ENCODE results near the gene DXO.
"Not testable (repeated sequence)": the region's sequence is repeated elsewhere in the genome, so short reads cannot be mapped to it uniquely, and the experiment has no call there.

Gene DXO

DNA sequence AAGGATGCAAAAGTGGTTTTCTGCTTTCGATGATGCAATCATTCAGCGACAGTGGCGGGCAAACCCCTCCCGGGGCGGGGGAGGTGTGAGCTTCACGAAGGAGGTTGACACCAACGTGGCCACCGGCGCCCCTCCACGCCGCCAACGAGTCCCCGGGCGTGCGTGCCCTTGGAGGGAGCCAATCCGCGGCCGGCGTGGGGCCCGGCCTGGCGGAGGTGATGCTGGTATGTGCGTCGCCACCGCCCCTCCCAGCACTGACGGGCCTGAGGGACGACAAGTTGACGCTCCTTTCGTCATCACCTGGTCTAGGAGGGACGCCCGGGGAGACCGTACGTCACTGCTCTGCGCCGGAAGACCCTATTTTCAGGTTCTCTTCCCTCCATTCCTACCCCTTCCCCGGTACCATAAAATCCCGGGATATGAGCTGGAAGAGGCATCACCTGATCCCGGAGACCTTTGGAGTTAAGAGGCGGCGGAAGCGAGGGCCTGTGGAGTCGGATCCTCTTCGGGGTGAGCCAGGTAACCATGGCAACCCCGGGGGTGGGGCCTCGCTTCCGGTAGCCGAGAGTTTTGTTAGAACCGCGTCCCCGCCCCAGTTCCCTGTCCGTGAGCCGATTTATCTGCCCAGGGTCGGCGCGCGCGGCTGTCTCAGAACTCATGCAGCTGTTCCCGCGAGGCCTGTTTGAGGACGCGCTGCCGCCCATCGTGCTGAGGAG is at the start of gene DXO:
DXO (minus strand) TSS at position 146 of the 716 bp plus-strand sequence. CDS start 463 bp downstream, outside the sequence.
- peak; percentile 99 for DNase-seq

- not testable (repeated sequence) for DNase-seq
These were observed 42.6 kb upstream of the DXO start, which contains the start of gene C4B for GRCh38 chr6:32014547-32014946. TSS of gene C4B (plus strand) at chr6:32014795. CDS start at chr6:32014846, 51 bp downstream.

- not testable (repeated sequence) for DNase-seq
These were observed 41.8 kb upstream of the DXO start for GRCh38 chr6:32013738-32014137.

GRCh38 chr6:32012941-32013617 is 41.1 kb upstream of the DXO start:
- not testable (repeated sequence) for DNase-seq

DNA sequence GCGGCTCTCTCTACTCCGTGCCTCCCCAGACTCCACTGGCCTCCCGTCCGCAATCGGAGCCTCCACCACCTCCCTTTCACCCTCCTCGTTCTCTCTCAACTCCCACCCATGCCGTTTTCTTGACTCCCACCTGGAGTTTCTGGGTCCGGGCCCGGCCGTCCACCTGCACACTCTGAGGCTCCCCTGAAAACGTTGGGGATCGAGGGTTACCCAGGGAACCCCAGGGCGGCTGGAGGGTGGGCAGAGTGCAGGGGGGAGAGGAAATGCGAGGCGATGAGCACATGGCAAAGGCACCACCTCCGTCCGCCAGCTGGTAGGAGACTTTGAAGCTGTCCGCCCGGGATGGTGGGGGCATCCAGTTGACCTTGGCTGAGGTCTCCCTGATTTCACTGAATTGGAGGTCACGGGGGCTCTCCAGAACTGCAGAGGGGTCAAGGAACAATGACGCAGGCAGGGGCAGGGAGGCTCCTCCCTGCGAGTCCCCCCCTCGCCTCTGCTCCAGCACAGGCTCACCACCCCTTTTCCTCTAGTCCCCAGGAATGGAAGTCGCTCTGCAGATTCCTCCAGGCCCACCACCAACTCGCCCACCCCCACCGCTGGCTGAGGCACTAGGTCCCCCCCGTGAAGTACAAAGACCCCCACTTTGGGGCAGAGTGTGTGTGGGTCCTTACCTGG is 39.1 kb upstream of the DXO start:
- DNase-seq, result not testable (repeated sequence)

- not testable (repeated sequence) for DNase-seq
These were observed 37.6 kb upstream of the DXO start for GRCh38 chr6:32009537-32009936.

DNA sequence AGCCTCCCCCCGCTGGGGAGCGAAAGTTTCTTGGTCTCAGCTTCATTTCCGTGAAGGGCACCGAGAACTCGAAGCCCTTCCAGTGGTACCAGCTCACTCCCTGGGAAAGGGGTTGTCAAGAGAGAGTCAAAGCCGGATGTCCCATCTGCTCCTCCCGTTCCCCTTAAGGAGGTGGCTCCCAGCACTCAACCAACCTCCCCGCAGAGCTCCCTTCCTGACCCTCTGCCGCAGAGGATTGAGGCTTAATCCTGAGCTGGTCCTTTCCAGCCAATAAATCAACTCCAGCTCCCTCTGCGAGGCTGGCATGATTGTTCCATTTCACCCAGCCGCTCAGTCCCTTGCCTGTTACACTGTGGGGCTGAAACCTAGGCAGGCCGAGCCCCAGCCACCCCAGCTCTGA is 36.7 kb upstream of the DXO start:
- not testable (repeated sequence) for DNase-seq

DNA sequence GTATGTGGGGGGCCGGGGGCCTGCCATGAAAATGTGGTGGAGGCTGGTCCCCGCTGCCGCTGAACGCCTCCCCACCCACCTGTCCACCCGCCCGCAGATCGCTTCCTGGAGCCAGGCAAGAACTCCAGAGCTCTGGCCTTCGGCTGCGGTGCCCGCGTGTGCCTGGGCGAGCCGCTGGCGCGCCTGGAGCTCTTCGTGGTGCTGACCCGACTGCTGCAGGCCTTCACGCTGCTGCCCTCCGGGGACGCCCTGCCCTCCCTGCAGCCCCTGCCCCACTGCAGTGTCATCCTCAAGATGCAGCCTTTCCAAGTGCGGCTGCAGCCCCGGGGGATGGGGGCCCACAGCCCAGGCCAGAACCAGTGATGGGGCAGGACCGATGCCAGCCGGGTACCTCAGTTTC is 36.1 kb upstream of the DXO start:
- DNase-seq, result not testable (repeated sequence)

- not testable (repeated sequence) for DNase-seq
These were observed 35.1 kb upstream of the DXO start for GRCh38 chr6:32007086-32007485.

- not testable (repeated sequence) for DNase-seq
These were observed 34.1 kb upstream of the DXO start for GRCh38 chr6:32005991-32006529.

DNA sequence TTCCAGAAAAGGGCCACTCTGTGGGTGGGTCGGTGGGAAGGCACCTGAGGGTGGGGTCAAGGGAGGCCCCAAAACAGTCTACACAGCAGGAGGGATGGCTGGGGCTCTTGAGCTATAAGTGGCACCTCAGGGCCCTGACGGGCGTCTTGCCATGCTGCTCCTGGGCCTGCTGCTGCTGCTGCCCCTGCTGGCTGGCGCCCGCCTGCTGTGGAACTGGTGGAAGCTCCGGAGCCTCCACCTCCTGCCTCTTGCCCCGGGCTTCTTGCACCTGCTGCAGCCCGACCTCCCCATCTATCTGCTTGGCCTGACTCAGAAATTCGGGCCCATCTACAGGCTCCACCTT is 33.6 kb upstream of the DXO start:
- not testable (repeated sequence) for DNase-seq

GRCh38 chr6:32004864-32005537 is 33.1 kb upstream of the DXO start:
- DNase-seq, result not testable (repeated sequence)

DNA sequence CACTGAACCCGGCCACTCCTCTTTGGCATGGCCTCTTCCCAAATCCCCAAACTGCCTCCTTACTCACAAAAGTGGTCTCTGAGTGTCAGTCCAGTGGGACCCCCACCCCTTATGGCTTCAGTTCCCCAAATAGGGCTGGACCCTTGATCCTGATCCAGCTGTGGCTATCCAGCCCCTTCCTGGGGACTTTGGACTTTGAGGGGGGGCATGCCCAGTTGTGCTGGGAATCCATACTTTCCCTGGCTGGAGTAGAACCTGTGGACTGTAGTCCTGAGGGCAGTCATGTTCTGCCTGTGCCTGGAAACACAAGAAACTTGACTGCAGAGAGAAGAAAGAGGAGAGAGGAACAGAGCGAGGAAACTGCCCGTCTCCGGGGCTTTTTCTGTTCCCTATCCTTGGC is 32.5 kb upstream of the DXO start:
- DNase-seq, result not testable (repeated sequence)

DNA sequence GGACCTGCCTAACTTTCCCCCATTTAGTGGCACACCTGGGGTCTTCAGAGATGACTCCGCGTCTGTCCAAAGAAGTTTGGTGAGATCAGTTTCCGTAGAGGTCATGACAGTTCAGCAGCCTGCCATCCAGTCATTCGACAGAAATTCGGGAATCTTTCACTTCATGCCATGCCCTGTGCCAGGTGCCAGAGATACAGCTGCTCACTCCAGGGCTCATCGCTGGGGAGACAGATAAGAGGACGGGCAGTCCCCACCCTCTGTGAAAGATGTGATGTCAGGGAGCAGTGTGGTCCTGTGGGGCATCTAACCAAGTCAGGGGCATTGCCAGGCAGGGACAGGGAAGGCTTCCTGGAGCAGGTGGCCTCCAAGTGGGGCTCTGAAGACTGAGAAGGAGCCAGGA is 31.4 kb upstream of the DXO start:
- DNase-seq, result not testable (repeated sequence)

DNA sequence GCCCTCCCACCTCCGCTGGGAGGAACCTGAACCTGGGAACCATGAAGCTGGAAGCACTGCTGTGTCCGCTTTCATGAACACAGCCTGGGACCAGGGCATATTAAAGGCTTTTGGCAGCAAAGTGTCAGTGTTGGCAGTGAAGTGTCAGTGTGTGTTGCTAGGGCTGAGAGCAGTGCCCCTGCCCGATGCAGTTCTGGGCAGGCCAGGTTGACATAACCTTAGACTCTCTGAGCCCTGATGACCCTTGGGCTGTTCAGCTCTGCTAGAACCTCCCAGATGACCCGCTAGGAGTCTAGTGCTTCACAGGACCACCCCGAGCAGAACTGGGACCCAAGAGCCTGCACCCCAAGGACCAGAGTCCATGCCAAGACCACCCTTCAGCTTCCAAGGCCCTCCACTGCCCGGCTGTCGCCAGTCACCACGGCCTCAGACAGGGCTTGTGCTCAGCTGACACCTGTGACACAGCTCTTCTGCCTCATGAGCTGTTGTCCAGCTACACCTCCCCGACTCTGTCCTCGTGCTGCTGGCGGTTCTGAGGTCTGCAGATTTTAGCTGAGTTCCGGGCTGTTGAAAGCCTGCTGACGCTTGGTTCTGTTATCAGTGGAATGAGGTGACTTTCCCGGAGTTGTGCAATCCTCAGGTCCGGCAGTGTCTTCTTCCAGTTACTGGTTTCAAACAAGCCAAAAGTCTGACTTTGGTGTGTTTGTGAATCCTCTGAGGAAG is 30.8 kb upstream of the DXO start:
- not testable (repeated sequence) for DNase-seq

- not testable (repeated sequence) for DNase-seq
These were observed 24.4 kb upstream of the DXO start for GRCh38 chr6:31996385-31996784.

DNA sequence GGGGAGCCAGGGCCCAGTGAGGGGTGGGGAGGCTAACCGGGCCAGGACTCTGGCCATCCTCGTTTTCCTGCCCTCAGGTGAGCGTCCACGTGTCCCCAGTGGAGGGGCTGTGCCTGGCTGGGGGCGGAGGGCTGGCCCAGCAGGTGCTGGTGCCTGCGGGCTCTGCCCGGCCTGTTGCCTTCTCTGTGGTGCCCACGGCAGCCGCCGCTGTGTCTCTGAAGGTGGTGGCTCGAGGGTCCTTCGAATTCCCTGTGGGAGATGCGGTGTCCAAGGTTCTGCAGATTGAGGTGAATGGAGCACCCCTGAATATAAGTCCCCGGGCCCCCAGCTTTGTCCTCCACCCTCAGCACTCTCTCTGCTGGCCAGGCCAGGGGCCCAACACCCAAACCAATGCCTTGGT is 22.5 kb upstream of the DXO start:
- DNase-seq, result not testable (repeated sequence)

- not testable (repeated sequence) for DNase-seq
These were observed 17.4 kb upstream of the DXO start for GRCh38 chr6:31989363-31989762.

DNA sequence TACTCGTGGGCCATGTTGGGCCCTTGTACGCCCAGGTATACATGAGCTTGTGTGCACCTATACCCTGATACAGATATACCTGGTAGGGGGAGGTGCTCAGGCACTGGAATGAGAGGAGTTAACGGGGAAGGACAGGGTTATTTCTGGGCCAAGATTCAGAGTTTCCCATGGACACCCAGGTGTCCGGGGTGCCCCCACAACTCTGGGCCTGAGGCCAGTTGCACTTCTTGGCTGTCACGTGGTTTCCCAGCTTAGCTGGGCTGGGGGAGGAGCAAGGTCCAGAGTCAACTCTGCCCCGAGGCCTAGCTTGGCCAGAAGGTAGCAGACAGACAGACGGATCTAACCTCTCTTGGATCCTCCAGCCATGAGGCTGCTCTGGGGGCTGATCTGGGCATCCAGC is 9.8 kb upstream of the DXO start, which contains the start of gene C4A:
C4A (plus strand) TSS at position 314 of the 400 bp plus-strand sequence; CDS start at position 365, 51 bp downstream.
- DNase-seq, result not testable (repeated sequence)

- not testable (repeated sequence) for DNase-seq
These were observed 9.1 kb upstream of the DXO start for GRCh38 chr6:31980998-31981397.

DNA sequence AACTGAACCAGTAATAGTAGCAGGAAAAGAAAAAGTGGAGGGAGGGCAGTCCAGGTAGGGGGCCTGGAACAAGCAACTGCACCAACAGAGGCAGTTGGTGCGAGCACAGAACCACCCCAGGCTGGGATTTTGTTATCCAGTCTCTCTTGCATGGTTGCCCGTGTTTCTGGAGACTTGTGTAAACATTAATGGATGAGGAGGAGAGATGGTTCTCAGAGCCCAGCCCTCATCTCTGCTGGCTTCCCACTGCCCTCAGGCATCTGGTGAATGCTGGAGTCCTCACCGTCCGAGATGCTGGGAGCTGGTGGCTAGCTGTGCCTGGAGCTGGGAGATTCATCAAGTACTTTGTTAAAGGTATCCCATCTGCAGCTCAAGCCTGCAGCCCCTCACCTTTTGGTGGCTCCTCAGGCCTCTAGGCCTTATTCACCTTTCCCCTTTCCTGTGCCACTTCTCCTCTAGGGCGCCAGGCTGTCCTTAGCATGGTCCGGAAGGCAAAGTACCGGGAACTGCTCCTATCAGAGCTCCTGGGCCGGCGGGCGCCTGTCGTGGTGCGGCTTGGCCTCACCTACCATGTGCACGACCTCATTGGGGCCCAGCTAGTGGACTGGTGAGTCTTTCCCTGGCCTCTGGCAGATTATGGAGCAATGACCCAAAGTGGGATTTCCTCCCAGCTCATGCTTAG is 8.4 kb upstream of the DXO start:
- not testable (repeated sequence) for DNase-seq

All from fibroblast of upper back skin (primary cell).